GM12864 (cell line): Measurements from ENCODE around the gene SEMA6D.

Experiments used
- DNase-seq: peaks from one replicate; pipeline ENCODE4 v3.0.0-alpha.2; 2011; ENCODE audit warnings: low read depth
- H3K4me3 ChIP-seq: 2 replicates; pipeline ENCODE4 v1.5.1; 2011; ENCODE audit warnings: mild to moderate bottlenecking, low read depth, low read length, control low read depth
- CTCF ChIP-seq: IDR thresholded peaks from 2 replicates; pipeline ENCODE4 v1.5.1; 2011; ENCODE audit warnings: low read depth, mild to moderate bottlenecking, moderate library complexity, low read length, control low read depth, inconsistent platforms; ENCODE audit errors: missing control alignments

Gene SEMA6D, protein sequence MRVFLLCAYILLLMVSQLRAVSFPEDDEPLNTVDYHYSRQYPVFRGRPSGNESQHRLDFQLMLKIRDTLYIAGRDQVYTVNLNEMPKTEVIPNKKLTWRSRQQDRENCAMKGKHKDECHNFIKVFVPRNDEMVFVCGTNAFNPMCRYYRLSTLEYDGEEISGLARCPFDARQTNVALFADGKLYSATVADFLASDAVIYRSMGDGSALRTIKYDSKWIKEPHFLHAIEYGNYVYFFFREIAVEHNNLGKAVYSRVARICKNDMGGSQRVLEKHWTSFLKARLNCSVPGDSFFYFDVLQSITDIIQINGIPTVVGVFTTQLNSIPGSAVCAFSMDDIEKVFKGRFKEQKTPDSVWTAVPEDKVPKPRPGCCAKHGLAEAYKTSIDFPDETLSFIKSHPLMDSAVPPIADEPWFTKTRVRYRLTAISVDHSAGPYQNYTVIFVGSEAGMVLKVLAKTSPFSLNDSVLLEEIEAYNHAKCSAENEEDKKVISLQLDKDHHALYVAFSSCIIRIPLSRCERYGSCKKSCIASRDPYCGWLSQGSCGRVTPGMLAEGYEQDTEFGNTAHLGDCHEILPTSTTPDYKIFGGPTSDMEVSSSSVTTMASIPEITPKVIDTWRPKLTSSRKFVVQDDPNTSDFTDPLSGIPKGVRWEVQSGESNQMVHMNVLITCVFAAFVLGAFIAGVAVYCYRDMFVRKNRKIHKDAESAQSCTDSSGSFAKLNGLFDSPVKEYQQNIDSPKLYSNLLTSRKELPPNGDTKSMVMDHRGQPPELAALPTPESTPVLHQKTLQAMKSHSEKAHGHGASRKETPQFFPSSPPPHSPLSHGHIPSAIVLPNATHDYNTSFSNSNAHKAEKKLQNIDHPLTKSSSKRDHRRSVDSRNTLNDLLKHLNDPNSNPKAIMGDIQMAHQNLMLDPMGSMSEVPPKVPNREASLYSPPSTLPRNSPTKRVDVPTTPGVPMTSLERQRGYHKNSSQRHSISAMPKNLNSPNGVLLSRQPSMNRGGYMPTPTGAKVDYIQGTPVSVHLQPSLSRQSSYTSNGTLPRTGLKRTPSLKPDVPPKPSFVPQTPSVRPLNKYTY

DNA sequence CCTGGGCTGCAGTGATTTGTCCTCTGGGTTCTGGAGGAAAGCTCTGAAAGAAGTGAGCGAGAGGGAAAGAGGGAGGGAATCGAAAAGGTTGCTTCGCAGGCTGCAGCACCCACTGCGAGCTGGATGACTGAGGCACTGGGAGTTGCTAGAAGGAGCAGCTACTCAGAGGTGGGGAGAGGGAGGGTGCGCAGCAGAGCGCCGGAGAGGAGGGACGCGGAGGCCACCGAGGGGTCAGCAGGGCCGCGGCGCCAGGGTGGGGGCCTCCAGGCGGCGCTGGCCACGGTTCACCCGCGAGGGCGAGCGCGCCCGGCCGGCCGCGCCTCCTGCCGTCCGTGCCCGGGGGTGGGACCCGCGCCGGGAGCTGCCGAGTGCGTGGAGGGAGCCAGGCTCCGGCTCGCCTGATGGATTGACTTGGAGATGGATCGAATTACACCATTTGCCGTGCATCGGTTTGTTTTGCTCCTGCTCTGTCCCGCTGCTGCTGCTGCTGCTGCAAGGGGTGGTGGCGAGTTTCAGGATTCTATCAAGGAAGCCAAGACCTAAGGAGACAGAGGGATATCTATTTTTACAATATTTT is at the start of gene SEMA6D:
Gene SEMA6D, plus strand, starts transcription at position 470 of the 577 bp plus-strand sequence. CDS start 42,294 bp downstream, outside the sequence.
- DNase-seq: no peak
- H3K4me3 ChIP-seq: no peak within 1 kb of the TSS
- no peak for TF ChIP-seq CTCF

DNA sequence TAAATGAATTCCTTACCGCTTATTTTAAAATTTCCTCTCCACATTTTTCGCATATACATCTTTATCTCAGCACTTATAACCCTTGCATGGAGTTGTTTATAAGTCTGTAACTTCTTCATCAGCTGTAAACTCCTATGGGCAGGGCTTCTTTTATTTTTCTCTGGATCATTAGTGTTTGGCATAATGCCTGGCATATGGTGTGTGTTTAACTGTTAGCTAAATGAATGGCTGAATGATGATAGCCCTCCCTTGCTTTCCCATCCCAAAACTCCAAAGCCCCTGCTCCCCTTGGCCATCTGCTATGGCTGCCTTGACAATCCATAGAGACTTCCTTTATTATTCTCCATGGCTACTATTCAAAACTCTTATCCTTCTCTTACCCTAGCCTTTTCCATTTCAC is 48.1 kb upstream of the SEMA6D start:
- H3K4me3 ChIP-seq: no peak overlapping the region
- no peak for DNase-seq
- no peak for TF ChIP-seq CTCF

DNA sequence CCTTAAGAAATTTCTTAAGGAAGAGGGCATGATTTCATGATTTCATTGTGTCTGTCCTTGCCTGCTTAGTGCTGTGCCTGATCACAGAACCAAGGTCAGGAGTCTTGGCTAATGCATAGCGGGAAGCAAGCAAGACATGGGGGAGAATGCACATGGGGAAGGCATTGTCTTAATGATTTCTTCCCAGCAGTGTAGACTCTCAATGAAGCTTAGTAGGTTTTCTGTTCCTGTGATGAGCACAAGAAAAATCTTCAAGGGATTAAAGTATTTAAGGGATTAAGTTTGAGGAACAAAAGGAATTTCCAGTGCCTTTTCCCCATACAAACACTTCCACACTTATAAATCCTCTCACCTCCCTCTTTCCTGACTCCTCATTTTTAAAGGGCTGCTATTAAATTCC is 46.9 kb upstream of the SEMA6D start:
- no peak for TF ChIP-seq CTCF
- no peak for DNase-seq
- no peak overlapping the region for H3K4me3 ChIP-seq

DNA sequence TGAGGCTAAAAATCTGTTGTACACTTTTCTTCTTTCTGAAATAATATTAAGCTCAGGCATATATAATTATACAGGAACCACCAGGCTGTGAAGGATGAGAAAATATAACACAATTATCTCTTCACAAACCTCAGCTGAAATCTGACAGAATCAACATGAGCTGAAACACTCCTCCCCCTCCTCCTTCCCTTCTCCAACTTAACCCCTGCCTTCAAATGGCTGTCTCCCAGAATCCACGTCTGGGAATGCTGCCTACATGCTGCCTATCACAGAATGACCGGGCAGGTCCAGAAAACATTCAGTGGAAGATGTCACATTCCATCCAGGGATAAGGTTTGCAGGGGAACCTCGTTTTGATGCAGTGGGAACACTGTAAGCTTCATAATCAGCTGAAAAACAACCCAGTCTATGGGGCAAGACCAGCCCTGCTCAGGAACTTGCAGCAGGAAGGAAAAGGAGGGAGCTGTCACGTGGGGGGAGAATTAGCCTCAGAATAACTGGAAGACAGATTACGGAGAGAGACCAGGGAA is 44.0 kb upstream of the SEMA6D start:
- DNase-seq: no peak
- no peak overlapping the region for H3K4me3 ChIP-seq
- no peak for TF ChIP-seq CTCF

DNA sequence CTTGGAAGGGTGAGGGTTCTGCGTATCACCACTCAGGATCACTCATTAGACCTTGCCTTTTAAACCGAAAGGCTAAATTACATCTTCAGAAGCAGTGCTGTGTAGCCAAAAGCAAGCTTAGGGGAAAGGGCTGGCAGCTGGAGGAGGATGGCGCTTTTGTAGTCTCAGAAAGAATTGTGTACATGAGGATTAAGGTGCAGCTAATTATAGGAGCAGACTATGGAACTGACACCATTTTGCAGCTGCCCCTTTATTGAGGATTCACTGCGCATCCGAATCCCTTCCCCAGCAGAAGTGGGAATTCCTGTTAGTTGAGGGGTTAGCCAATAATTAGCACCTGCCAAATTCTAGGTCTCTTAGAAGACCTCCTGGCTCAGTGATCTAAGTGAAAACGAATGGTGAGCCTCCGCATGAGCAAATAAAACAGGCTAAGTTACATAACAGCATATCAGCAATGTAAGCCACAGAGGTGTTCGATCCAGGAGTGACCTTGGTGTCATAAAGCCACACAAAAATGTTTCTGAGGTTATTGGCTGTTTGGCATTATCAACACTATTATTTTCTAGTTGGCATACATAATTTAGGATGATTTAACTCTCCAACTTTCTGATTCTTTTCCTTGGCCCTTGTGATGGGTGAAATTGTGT is 42.6 kb upstream of the SEMA6D start:
- no peak for TF ChIP-seq CTCF
- no peak for DNase-seq

DNA sequence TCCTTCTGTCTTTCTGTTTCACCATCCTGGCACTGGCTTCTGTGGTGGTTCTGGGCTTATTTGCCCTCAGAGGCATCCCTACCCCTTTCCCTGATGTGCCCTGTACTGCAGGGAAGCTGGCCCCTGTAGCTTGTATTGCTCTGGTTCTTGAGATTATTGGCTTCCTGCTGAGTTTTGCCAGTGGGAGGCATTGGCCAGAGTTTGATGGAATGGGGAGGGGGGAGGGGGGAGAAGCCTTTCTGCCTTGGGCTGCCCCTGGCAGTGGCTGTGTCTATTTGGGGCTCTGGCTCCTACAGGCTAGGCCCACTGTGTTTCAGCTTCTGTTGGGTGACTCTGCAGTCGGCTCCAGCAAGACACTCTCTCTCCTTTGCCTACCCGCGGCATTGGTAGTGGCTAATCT is 41.6 kb upstream of the SEMA6D start:
- no peak overlapping the region for H3K4me3 ChIP-seq
- DNase-seq: no peak
- TF ChIP-seq CTCF: no peak

More for the DNA sequence above, 42.6 kb upstream of the SEMA6D start:
- H3K4me3 ChIP-seq: no peak overlapping the region
